HG03354 (cell line): ENCODE data around the gene PNPLA5.

Experiments
- ATAC-seq: cut with Tn5 transposase; IDR thresholded peaks from one replicate; pipeline ENCODE4 v1.9.1; 2021; ENCODE audit warnings: mild to moderate bottlenecking; ENCODE audit not compliant: unreplicated experiment, poor library complexity, severe bottlenecking

The PNPLA5 gene

GRCh38 chr22:43859176-43859575 is 32.6 kb downstream of the PNPLA5 start:
- no peak for ATAC-seq

- no peak for ATAC-seq
These were observed 33.5 kb downstream of the PNPLA5 start for GRCh38 chr22:43858156-43858895.

- no peak for ATAC-seq
These were observed 34.4 kb downstream of the PNPLA5 start for GRCh38 chr22:43857367-43857766.

GRCh38 chr22:43855431-43855830 is 36.4 kb downstream of the PNPLA5 start:
- ATAC-seq: no peak

- ATAC-seq: no peak
These were observed 37.0 kb downstream of the PNPLA5 start for GRCh38 chr22:43854786-43855271.

- ATAC-seq: no peak
These were observed 37.6 kb downstream of the PNPLA5 start for GRCh38 chr22:43854121-43854785.

- ATAC-seq: no peak
These were observed 38.4 kb downstream of the PNPLA5 start for GRCh38 chr22:43853328-43853931.

- no peak for ATAC-seq
These were observed 39.1 kb downstream of the PNPLA5 start for GRCh38 chr22:43852573-43853327.

GRCh38 chr22:43851979-43852307 is 39.9 kb downstream of the PNPLA5 start:
- ATAC-seq: no peak

- no peak for ATAC-seq
These were observed 40.5 kb downstream of the PNPLA5 start for GRCh38 chr22:43851058-43851978.

- ATAC-seq: no peak
These were observed 41.3 kb downstream of the PNPLA5 start for GRCh38 chr22:43850529-43850928.

GRCh38 chr22:43849731-43850130 is 42.1 kb downstream of the PNPLA5 start:
- ATAC-seq: no peak

- ATAC-seq: no peak
These were observed 43.2 kb downstream of the PNPLA5 start for GRCh38 chr22:43848366-43849171.

- ATAC-seq: no peak
These were observed 44.2 kb downstream of the PNPLA5 start for GRCh38 chr22:43847376-43848289.

GRCh38 chr22:43846966-43847365 is 44.8 kb downstream of the PNPLA5 start:
- ATAC-seq: no peak

- ATAC-seq: no peak
These were observed 45.8 kb downstream of the PNPLA5 start for GRCh38 chr22:43845981-43846380.
